Testis (tissue), 2 donors: ENCODE results near the gene SH3BP2.

Experiments used
- POLR2A ChIP-seq: fragments of 450-650 bp; IDR thresholded peaks from one replicate; pipeline ENCODE4 v1.6.1; 2017; ENCODE audit warnings: antibody characterized with exemption, mild to moderate bottlenecking, moderate library complexity
- TF ChIP-seq, protein P1 (sequence below), 3 experiments: fragments of 450-650 bp in 2 of 3; fragments of 200-600 bp in 1 of 3; sonication (generic) in 1 of 3; IDR thresholded peaks; one replicate each; pipeline ENCODE4 v1.5.1; 2016 to 2019; ENCODE audit warnings: antibody characterized with exemption in 3 of 3, mild to moderate bottlenecking in 2 of 3, moderate library complexity in 1 of 3

DNA sequence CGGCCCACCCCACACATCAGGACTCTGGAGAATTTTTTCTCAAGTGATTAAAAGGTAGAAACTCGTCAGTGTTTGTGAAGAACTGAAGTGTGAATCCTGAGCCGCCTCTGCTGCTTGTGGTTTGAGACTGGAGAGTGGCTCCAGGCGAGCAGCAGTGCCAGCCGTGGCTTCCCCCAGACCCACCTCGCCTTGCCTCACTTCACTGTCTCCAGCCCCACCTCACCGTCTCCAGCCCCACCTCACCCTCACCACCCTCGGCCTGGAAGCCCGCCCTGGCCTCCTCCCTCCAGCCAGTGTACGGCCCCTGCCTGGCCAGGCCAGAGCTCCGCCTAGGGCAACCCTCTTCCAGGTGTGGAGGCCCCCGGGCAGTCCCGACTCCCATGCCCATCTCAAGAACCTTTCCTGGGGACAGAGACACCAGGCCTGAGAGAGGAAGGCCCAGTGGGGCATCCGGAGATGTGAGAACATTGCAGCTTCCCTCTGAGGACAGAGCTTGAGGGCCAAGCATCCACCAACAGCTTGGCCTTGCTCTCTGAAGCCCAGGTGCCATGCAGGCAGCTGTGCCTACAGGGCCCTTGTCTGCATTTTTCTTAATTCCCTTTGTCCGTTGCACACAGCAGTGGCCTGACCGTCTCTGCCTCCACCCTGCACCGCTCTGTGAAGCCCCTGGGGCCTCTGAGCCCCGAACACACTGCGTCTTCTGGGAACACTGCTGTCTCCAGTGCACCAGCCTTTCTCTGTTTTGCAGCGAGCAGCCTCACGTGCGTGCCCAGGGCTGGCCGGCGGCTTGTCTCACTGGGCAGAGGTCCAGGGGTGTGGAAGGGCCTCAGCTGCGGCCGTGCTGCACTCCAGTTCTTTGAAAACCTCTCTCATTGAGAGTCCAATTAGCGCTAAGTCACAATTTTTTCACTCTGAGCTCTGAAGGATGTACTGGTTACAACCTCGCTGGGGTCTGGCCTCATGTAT lies 13.8 kb downstream of the SH3BP2 start:
- TF ChIP-seq, protein P1, sequence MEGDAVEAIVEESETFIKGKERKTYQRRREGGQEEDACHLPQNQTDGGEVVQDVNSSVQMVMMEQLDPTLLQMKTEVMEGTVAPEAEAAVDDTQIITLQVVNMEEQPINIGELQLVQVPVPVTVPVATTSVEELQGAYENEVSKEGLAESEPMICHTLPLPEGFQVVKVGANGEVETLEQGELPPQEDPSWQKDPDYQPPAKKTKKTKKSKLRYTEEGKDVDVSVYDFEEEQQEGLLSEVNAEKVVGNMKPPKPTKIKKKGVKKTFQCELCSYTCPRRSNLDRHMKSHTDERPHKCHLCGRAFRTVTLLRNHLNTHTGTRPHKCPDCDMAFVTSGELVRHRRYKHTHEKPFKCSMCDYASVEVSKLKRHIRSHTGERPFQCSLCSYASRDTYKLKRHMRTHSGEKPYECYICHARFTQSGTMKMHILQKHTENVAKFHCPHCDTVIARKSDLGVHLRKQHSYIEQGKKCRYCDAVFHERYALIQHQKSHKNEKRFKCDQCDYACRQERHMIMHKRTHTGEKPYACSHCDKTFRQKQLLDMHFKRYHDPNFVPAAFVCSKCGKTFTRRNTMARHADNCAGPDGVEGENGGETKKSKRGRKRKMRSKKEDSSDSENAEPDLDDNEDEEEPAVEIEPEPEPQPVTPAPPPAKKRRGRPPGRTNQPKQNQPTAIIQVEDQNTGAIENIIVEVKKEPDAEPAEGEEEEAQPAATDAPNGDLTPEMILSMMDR (IDR thresholded peaks at IDR 0.05): no peak
- TF ChIP-seq POLR2A: no peak
